ENCODE data around the gene USP53. TPM values are rescaled to one million over a fixed set of nuclear protein-coding genes. Genes with fewer than 3 reads are reported as not detected.

USP53 gene
- total RNA-seq, 2 donors from 2014 or later, result 51.5 to 62.9 TPM

DNA sequence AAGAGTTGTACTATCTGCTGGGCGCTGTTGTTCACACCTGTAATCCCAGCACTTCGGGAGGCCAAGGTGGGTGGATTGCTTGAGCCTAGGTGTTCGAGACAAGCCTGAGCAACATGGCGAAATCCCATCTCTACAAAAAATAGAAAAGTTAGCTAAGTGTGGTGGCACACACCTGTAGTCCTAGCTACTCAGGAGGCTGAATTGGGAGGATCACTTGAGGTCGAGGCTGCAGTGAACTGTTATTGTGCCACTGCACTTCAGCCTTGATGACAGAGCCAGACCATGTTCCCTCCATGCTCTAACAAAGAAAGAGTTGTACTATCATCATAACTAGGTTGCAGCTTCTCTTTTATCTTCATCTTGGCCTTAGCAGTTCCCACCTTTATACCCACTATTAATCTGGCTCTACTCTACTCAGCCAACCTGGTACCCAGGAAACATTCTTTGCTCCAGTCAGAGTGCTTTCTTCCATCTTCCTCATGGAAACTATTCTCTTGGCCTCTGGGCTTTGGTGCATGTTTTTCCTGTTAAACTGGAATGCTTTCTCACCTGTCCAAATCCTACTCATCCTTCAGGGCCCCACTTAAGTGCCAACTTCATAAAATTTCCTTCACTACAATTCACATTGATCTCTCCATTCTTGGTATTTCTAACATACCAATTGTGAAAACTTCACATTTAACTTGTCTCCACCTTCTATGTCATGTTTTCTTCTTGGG is 91.2 kb downstream of the USP53 start:
- no peak overlapping the region for H3K27ac ChIP-seq
- no peak for DNase-seq (ENCODE audit: low spot score)
- no peaks in the 10 kb centered on the region for H3K36me3 ChIP-seq
- TF ChIP-seq, protein P1, sequence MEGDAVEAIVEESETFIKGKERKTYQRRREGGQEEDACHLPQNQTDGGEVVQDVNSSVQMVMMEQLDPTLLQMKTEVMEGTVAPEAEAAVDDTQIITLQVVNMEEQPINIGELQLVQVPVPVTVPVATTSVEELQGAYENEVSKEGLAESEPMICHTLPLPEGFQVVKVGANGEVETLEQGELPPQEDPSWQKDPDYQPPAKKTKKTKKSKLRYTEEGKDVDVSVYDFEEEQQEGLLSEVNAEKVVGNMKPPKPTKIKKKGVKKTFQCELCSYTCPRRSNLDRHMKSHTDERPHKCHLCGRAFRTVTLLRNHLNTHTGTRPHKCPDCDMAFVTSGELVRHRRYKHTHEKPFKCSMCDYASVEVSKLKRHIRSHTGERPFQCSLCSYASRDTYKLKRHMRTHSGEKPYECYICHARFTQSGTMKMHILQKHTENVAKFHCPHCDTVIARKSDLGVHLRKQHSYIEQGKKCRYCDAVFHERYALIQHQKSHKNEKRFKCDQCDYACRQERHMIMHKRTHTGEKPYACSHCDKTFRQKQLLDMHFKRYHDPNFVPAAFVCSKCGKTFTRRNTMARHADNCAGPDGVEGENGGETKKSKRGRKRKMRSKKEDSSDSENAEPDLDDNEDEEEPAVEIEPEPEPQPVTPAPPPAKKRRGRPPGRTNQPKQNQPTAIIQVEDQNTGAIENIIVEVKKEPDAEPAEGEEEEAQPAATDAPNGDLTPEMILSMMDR (IDR thresholded peaks at IDR 0.05), result no peak
- H3K9me3 ChIP-seq, result no peaks in the 10 kb centered on the region
- no peaks in the 10 kb centered on the region for H3K27me3 ChIP-seq
- peaks cover 0 to 8% of the 10 kb centered on the region in 2 donors for H3K4me1 ChIP-seq
- no peak overlapping the region for H3K4me3 ChIP-seq

GRCh38 chr4:119304431-119304830 is 91.9 kb downstream of the USP53 start:
- H3K4me1 ChIP-seq, result peaks cover 0 to 1% of the 10 kb centered on the region in 2 donors
- no peaks in the 10 kb centered on the region for H3K36me3 ChIP-seq
- DNase-seq (ENCODE audit: low spot score), result no peak
- H3K27ac ChIP-seq, result no peak overlapping the region
- H3K27me3 ChIP-seq, result no peaks in the 10 kb centered on the region
- TF ChIP-seq, protein P1 (IDR thresholded peaks at IDR 0.05), result no peak
- H3K9me3 ChIP-seq, result no peaks in the 10 kb centered on the region
- no peak overlapping the region for H3K4me3 ChIP-seq

DNA sequence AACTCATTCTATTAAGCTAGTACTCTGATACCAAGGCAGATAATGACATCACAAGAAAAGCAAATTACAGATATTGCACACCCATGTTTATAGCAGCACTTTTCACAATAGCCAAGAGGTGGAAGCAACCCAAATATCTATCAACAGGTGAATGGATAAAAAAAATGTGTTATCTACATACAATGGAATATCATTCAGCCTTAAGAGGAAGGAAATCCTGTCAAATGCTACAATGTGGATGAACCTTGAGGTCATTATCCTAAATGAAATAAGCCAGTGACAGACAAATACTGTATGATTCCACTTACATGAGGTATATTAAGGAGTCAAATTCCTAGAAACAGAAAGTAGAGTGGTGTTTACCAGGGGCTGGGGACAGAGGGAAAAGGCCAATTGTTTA is 95.1 kb downstream of the USP53 start:
- H3K4me1 ChIP-seq, result no peaks in the 10 kb centered on the region
- no peaks in the 10 kb centered on the region for H3K9me3 ChIP-seq
- H3K27ac ChIP-seq, result no peak overlapping the region
- TF ChIP-seq, protein P1 (IDR thresholded peaks at IDR 0.05), result no peak
- DNase-seq (ENCODE audit: low spot score), result no peak
- no peaks in the 10 kb centered on the region for H3K27me3 ChIP-seq
- H3K4me3 ChIP-seq, result no peak overlapping the region
- no peaks in the 10 kb centered on the region for H3K36me3 ChIP-seq

GRCh38 chr4:119310826-119311225 is 98.3 kb downstream of the USP53 start:
- Histone ChIP-seq H3K4me1 (no peaks in the 10 kb centered on the region), H3K27ac (no peak overlapping the region), H3K27me3 (no peaks in the 10 kb centered on the region), H3K9me3 (no peaks in the 10 kb centered on the region), H3K36me3 (no peaks in the 10 kb centered on the region), H3K4me3 (no peak overlapping the region)
- TF ChIP-seq, protein P1 (IDR thresholded peaks at IDR 0.05), result no peak
- DNase-seq (ENCODE audit: low spot score), result no peak

DNA sequence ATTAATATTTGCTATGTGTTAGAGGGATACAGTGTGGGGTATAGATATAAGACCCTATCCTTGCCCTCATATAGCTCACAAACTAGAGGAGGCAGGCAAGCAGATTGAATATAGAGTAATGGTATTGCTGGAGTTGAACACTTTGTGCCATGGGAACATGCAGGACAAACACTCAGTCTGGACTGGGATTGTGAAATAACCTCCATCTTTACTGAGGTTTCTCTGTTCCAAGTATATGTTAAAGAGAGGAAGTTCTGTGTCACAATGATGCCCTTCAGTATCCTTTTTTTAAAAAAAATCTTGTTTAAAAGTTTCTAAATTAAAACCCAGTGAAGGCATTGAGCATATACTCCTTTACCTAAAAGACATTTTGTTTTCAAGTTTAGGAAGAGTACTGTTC is 100.7 kb downstream of the USP53 start:
- H3K4me1 ChIP-seq, result no peaks in the 10 kb centered on the region
- H3K4me3 ChIP-seq, result no peak overlapping the region
- DNase-seq (ENCODE audit: low spot score), result no peak
- H3K36me3 ChIP-seq, result no peaks in the 10 kb centered on the region
- no peak overlapping the region for H3K27ac ChIP-seq
- no peaks in the 10 kb centered on the region for H3K27me3 ChIP-seq
- no peaks in the 10 kb centered on the region for H3K9me3 ChIP-seq
- TF ChIP-seq, protein P1 (IDR thresholded peaks at IDR 0.05), result no peak

DNA sequence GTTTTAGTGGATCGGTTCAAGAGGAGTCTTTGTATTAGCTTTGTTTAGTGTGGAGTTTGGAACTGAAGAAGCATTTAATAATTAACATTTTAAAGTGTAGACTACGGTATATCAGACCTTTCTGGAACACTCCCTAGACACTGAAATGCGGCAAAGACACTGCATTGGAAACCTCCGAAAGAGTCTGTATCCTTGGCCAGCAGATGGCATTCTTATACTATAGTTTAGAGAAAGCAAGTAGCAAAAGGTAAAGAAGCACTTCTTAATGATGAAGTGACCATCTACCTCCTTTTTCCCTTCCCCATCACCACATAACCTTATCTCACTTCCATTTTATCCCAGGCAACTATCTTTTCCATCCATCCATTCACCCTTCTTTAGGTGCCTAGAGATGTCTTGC is 101.8 kb downstream of the USP53 start:
- Histone ChIP-seq H3K36me3 (no peaks in the 10 kb centered on the region), H3K9me3 (no peaks in the 10 kb centered on the region), H3K27ac (no peak overlapping the region), H3K27me3 (no peaks in the 10 kb centered on the region), H3K4me1 (no peaks in the 10 kb centered on the region), H3K4me3 (no peak overlapping the region)
- TF ChIP-seq, protein P1 (IDR thresholded peaks at IDR 0.05), result peak; percentile 14 to 58
- no peak for DNase-seq (ENCODE audit: low spot score)
